ENCODE measurements around the gene CD72. TPM values are rescaled to one million over a fixed set of nuclear protein-coding genes. Genes with fewer than 3 reads are reported as not detected.
"Not testable (repeated sequence)": the region's sequence is repeated elsewhere in the genome, so short reads cannot be mapped to it uniquely, and the experiment has no call there.

Gene CD72
- total RNA-seq, 1 donor from 2014 or later: 1.7 TPM

- TF ChIP-seq CTCF (IDR thresholded peaks at IDR 0.05; ENCODE audit: insufficient read depth, low read length, poor library complexity, severe bottlenecking): peak; percentile 87
- Histone ChIP-seq H3K36me3 (ENCODE audit: control insufficient read depth, insufficient read depth, low read length) (no peaks in the 10 kb centered on the region), H3K4me3 (ENCODE audit: low read depth, low read length) (peak overlapping the region; percentile 60), H3K27me3 (ENCODE audit: control insufficient read depth, insufficient read depth, low read length) (no peaks in the 10 kb centered on the region)
- DNase-seq (ENCODE audit: low read depth): no peak
These were observed 28.5 kb upstream of the CD72 start for GRCh38 chr9:35646533-35647265.

GRCh38 chr9:35646153-35646532 is 27.9 kb upstream of the CD72 start:
- TF ChIP-seq CTCF (IDR thresholded peaks at IDR 0.05; ENCODE audit: insufficient read depth, low read length, poor library complexity, severe bottlenecking): peak; percentile 34
- Histone ChIP-seq H3K27me3 (ENCODE audit: control insufficient read depth, insufficient read depth, low read length) (no peaks in the 10 kb centered on the region), H3K4me3 (ENCODE audit: low read depth, low read length) (peak overlapping the region; percentile 60), H3K36me3 (ENCODE audit: control insufficient read depth, insufficient read depth, low read length) (no peaks in the 10 kb centered on the region)
- DNase-seq (ENCODE audit: low read depth): no peak

GRCh38 chr9:35645736-35646135 is 27.5 kb upstream of the CD72 start:
- peak overlapping the region; percentile 60 for H3K4me3 ChIP-seq (ENCODE audit: low read depth, low read length)
- H3K27me3 ChIP-seq (ENCODE audit: control insufficient read depth, insufficient read depth, low read length); H3K36me3 ChIP-seq (ENCODE audit: control insufficient read depth, insufficient read depth, low read length); DNase-seq (ENCODE audit: low read depth): not testable (repeated sequence)

- no peak overlapping the region for H3K4me3 ChIP-seq (ENCODE audit: low read depth, low read length)
- no peaks in the 10 kb centered on the region for H3K27me3 ChIP-seq (ENCODE audit: control insufficient read depth, insufficient read depth, low read length)
- no peak for DNase-seq (ENCODE audit: low read depth)
- no peaks in the 10 kb centered on the region for H3K36me3 ChIP-seq (ENCODE audit: control insufficient read depth, insufficient read depth, low read length)
- TF ChIP-seq CTCF (IDR thresholded peaks at IDR 0.05; ENCODE audit: insufficient read depth, low read length, poor library complexity, severe bottlenecking): no peak
These were observed 24.8 kb upstream of the CD72 start for GRCh38 chr9:35643046-35643445.

- not testable (repeated sequence) for DNase-seq (ENCODE audit: low read depth); H3K4me3 ChIP-seq (ENCODE audit: low read depth, low read length); H3K27me3 ChIP-seq (ENCODE audit: control insufficient read depth, insufficient read depth, low read length); H3K36me3 ChIP-seq (ENCODE audit: control insufficient read depth, insufficient read depth, low read length)
These were observed 23.3 kb upstream of the CD72 start for GRCh38 chr9:35641478-35641877.

GRCh38 chr9:35640431-35640830 is 22.2 kb upstream of the CD72 start:
- DNase-seq (ENCODE audit: low read depth); H3K4me3 ChIP-seq (ENCODE audit: low read depth, low read length); H3K27me3 ChIP-seq (ENCODE audit: control insufficient read depth, insufficient read depth, low read length); H3K36me3 ChIP-seq (ENCODE audit: control insufficient read depth, insufficient read depth, low read length): not testable (repeated sequence)

GRCh38 chr9:35639631-35640030 is 21.4 kb upstream of the CD72 start:
- H3K4me3 ChIP-seq (ENCODE audit: low read depth, low read length): no peak overlapping the region
- DNase-seq (ENCODE audit: low read depth): no peak
- no peak for TF ChIP-seq CTCF (IDR thresholded peaks at IDR 0.05; ENCODE audit: insufficient read depth, low read length, poor library complexity, severe bottlenecking)
- H3K36me3 ChIP-seq (ENCODE audit: control insufficient read depth, insufficient read depth, low read length): no peaks in the 10 kb centered on the region
- no peaks in the 10 kb centered on the region for H3K27me3 ChIP-seq (ENCODE audit: control insufficient read depth, insufficient read depth, low read length)

- not testable (repeated sequence) for DNase-seq (ENCODE audit: low read depth)
These were observed 21.0 kb upstream of the CD72 start for GRCh38 chr9:35639225-35639624.

GRCh38 chr9:35638751-35639150 is 20.5 kb upstream of the CD72 start:
- not testable (repeated sequence) for H3K36me3 ChIP-seq (ENCODE audit: control insufficient read depth, insufficient read depth, low read length); H3K4me3 ChIP-seq (ENCODE audit: low read depth, low read length); DNase-seq (ENCODE audit: low read depth); H3K27me3 ChIP-seq (ENCODE audit: control insufficient read depth, insufficient read depth, low read length)

More at GRCh38 chr9:35639225-35639624, 21.0 kb upstream of the CD72 start:
- H3K27me3 ChIP-seq (ENCODE audit: control insufficient read depth, insufficient read depth, low read length); H3K4me3 ChIP-seq (ENCODE audit: low read depth, low read length); H3K36me3 ChIP-seq (ENCODE audit: control insufficient read depth, insufficient read depth, low read length): not testable (repeated sequence)

- DNase-seq (ENCODE audit: low read depth); H3K36me3 ChIP-seq (ENCODE audit: control insufficient read depth, insufficient read depth, low read length); H3K4me3 ChIP-seq (ENCODE audit: low read depth, low read length); H3K27me3 ChIP-seq (ENCODE audit: control insufficient read depth, insufficient read depth, low read length): not testable (repeated sequence)
These were observed 19.3 kb upstream of the CD72 start for GRCh38 chr9:35637427-35637955.

- H3K27me3 ChIP-seq (ENCODE audit: control insufficient read depth, insufficient read depth, low read length); DNase-seq (ENCODE audit: low read depth); H3K36me3 ChIP-seq (ENCODE audit: control insufficient read depth, insufficient read depth, low read length); H3K4me3 ChIP-seq (ENCODE audit: low read depth, low read length): not testable (repeated sequence)
These were observed 18.6 kb upstream of the CD72 start for GRCh38 chr9:35636877-35637246.

Measured in kidney epithelial cell (primary cell).